ENCODE measurements around the gene IDH3B. TPM values are rescaled to one million over a fixed set of nuclear protein-coding genes. Genes with fewer than 3 reads are reported as not detected.

Gene IDH3B
- total and polyA plus RNA-seq, 2 experiments from 2014 or later: 91.1 to 93.8 TPM

GRCh38 chr20:2653556-2654383 is 10.2 kb downstream of the IDH3B start:
- H3K9me3 ChIP-seq (ENCODE audit: low read depth): no peaks in the 10 kb centered on the region
- H3K4me3 ChIP-seq: peak overlapping the region; percentile 86
- H3K27ac ChIP-seq: no peak overlapping the region
- TF ChIP-seq EZH2 (IDR thresholded peaks at IDR 0.05; ENCODE audit: borderline replicate concordance): no peak
- no peak for TF ChIP-seq EZH2phosphoT487 (IDR thresholded peaks at IDR 0.05; ENCODE audit: low read depth, severe bottlenecking, unreplicated experiment)
- TF ChIP-seq CTCF (IDR thresholded peaks at IDR 0.05; ENCODE audit: poor library complexity): no peak
- DNase-seq (ENCODE audit: low spot score): no peak
- H2AFZ ChIP-seq: no peak overlapping the region
- peaks cover 15% of the 10 kb centered on the region for H3K4me1 ChIP-seq (ENCODE audit: insufficient read depth)
- H3K27me3 ChIP-seq: no peaks in the 10 kb centered on the region
- H3K4me2 ChIP-seq: peak overlapping the region; percentile 95
- 35% methylated on average over 24 of the region's 24 CpGs for WGBS (ENCODE audit: low lambda C conversion rate, missing lambda C conversion rate)
- H3K36me3 ChIP-seq (replicated peaks; ENCODE audit: insufficient read depth, low read depth): peaks cover 7% of the 10 kb centered on the region
- H3K9me2 ChIP-seq (replicated peaks; ENCODE audit: insufficient read depth): no peaks in the 10 kb centered on the region
- peaks cover 16% of the 10 kb centered on the region for H4K20me1 ChIP-seq (ENCODE audit: insufficient read depth, poor library complexity, severe bottlenecking)
- H3K79me2 ChIP-seq: peaks cover 38% of the 10 kb centered on the region

- Histone ChIP-seq H4K20me1 (ENCODE audit: insufficient read depth, poor library complexity, severe bottlenecking) (peaks cover 16% of the 10 kb centered on the region), H3K9me3 (ENCODE audit: low read depth) (no peaks in the 10 kb centered on the region), H3K4me1 (ENCODE audit: insufficient read depth) (peaks cover 15% of the 10 kb centered on the region), H3K9me2 (replicated peaks; ENCODE audit: insufficient read depth) (no peaks in the 10 kb centered on the region), H3K27ac (peak overlapping the region; percentile 86), H3K4me3 (peak overlapping the region; percentile 86), H3K27me3 (no peaks in the 10 kb centered on the region), H3K79me2 (peaks cover 38% of the 10 kb centered on the region), H2AFZ (peak overlapping the region; percentile 77), H3K4me2 (peak overlapping the region; percentile 95), H3K36me3 (replicated peaks; ENCODE audit: insufficient read depth, low read depth) (peaks cover 7% of the 10 kb centered on the region)
- peak; percentile 32 for DNase-seq (ENCODE audit: low spot score)
- TF ChIP-seq EZH2 (IDR thresholded peaks at IDR 0.05; ENCODE audit: borderline replicate concordance): no peak
- peak; percentile 5 for TF ChIP-seq CTCF (IDR thresholded peaks at IDR 0.05; ENCODE audit: poor library complexity)
- under 1% methylated on average over 53 of the region's 56 CpGs for WGBS (ENCODE audit: low lambda C conversion rate, missing lambda C conversion rate)
These were observed 11.1 kb downstream of the IDH3B start for GRCh38 chr20:2652724-2653555.

GRCh38 chr20:2651772-2652723 is 12.0 kb downstream of the IDH3B start, which contains the start of gene NOP56:
Gene NOP56 (plus strand): TSS chr20:2652632. CDS start chr20:2652661, 29 bp downstream.
- peaks cover 15% of the 10 kb centered on the region for H3K4me1 ChIP-seq (ENCODE audit: insufficient read depth)
- peaks cover 38% of the 10 kb centered on the region for H3K79me2 ChIP-seq
- H3K4me2 ChIP-seq: peak within 1 kb of the TSS; percentile 95
- H3K36me3 ChIP-seq (replicated peaks; ENCODE audit: insufficient read depth, low read depth): peaks cover 7% of the 10 kb centered on the region
- H3K27ac ChIP-seq: peak within 1 kb of the TSS; percentile 91
- DNase-seq (ENCODE audit: low spot score): peak; percentile 95
- TF ChIP-seq EZH2 (IDR thresholded peaks at IDR 0.05; ENCODE audit: borderline replicate concordance): no peak
- no peak for TF ChIP-seq EZH2phosphoT487 (IDR thresholded peaks at IDR 0.05; ENCODE audit: low read depth, severe bottlenecking, unreplicated experiment)
- TF ChIP-seq CTCF (IDR thresholded peaks at IDR 0.05; ENCODE audit: poor library complexity): no peak
- WGBS (ENCODE audit: low lambda C conversion rate, missing lambda C conversion rate): under 1% methylated on average over 73 of the region's 101 CpGs
- H3K9me2 ChIP-seq (replicated peaks; ENCODE audit: insufficient read depth): no peaks in the 10 kb centered on the region
- no peaks in the 10 kb centered on the region for H3K9me3 ChIP-seq (ENCODE audit: low read depth)
- H2AFZ ChIP-seq: peak within 1 kb of the TSS; percentile 81
- peaks cover 16% of the 10 kb centered on the region for H4K20me1 ChIP-seq (ENCODE audit: insufficient read depth, poor library complexity, severe bottlenecking)
- H3K4me3 ChIP-seq: peak within 1 kb of the TSS; percentile 86
- H3K27me3 ChIP-seq: no peaks in the 10 kb centered on the region

Measured in hepatocyte (in vitro differentiated cells).